Colonic mucosa (tissue), 4 donors: Measurements from ENCODE around the gene DESI1. TPM values are rescaled to one million over a fixed set of nuclear protein-coding genes. Genes with fewer than 3 reads are reported as not detected.

ENCODE experiments used
- DNase-seq: peaks from one replicate; pipeline ENCODE4 v3.0.0-alpha.2; 2020
- H3K27ac ChIP-seq: fragments of 200-600 bp; one replicate; pipeline ENCODE4 v1.8.0; 2021
- H3K27me3 ChIP-seq: fragments of 200-600 bp; one replicate; pipeline ENCODE4 v1.8.0; 2021
- H3K36me3 ChIP-seq: fragments of 200-600 bp; one replicate; pipeline ENCODE4 v1.8.0; 2021
- H3K4me1 ChIP-seq: fragments of 200-600 bp; one replicate; pipeline ENCODE4 v1.8.0; 2021; ENCODE audit warnings: mild to moderate bottlenecking
- H3K4me3 ChIP-seq: fragments of 200-600 bp; one replicate; pipeline ENCODE4 v1.8.0; 2021
- H3K9ac ChIP-seq, 2 donors: one replicate each; pipeline ENCODE4 v1.7.0; 2013; ENCODE audit warnings: control low read depth in 2 of 2, low read depth in 2 of 2, low read length in 2 of 2
- H3K9me3 ChIP-seq: fragments of 200-600 bp; one replicate; pipeline ENCODE4 v1.8.0; 2021
- CTCF ChIP-seq: fragments of 200-600 bp; IDR thresholded peaks from one replicate; pipeline ENCODE4 v1.8.0; 2022; ENCODE audit warnings: antibody characterized with exemption, mild to moderate bottlenecking
- intact Hi-C: fragments of 100-400 bp; cut with DNase I; formaldehyde crosslinking; loops from one replicate; pipeline ENCODE4 v1.14.1; 2022
- total RNA-seq, 2 donors: library from RNA; stranded (reverse); fragmentation: NEBNext Ultra II Directional in 1 of 2; extraction: Animal tissue kit (Norgen Biotek cat#: 25700) in 1 of 2; gene quantifications; one replicate each; pipeline ENCODE4 v1.2.1, GENCODE V29; 2021
- donor health status: healthy.
- donor health status: DM: no; HTN: no; CAD: no.
- donor health status: DM: no; HTN: no; CAD: no.

The DESI1 gene
- total RNA-seq, 2 donors from 2014 or later: 19.2 to 32.1 TPM

- H3K27ac ChIP-seq: no peak overlapping the region
- no peak for DNase-seq
- H3K9me3 ChIP-seq: no peaks in the 10 kb centered on the region
- H3K36me3 ChIP-seq: no peaks in the 10 kb centered on the region
- no peaks in the 10 kb centered on the region for H3K27me3 ChIP-seq
- intact Hi-C loops: no loop called here
- no peaks in the 10 kb centered on the region for H3K4me1 ChIP-seq
- TF ChIP-seq CTCF: no peak
- H3K4me3 ChIP-seq: no peak overlapping the region
- H3K9ac ChIP-seq: no peak overlapping the region
These were observed 52.0 kb downstream of the DESI1 start for GRCh38 chr22:41568811-41569210.

- Histone ChIP-seq H3K36me3 (no peaks in the 10 kb centered on the region), H3K4me1 (no peaks in the 10 kb centered on the region), H3K9ac (no peak overlapping the region), H3K9me3 (no peaks in the 10 kb centered on the region), H3K27ac (no peak overlapping the region), H3K27me3 (no peaks in the 10 kb centered on the region), H3K4me3 (no peak overlapping the region)
- intact Hi-C loops: no loop called here
- no peak for TF ChIP-seq CTCF
- DNase-seq: no peak
These were observed 53.4 kb downstream of the DESI1 start for GRCh38 chr22:41567512-41567768.

- DNase-seq: no peak
- TF ChIP-seq CTCF: no peak
- Histone ChIP-seq H3K9ac (no peak overlapping the region), H3K9me3 (no peaks in the 10 kb centered on the region), H3K27me3 (no peaks in the 10 kb centered on the region), H3K4me1 (no peaks in the 10 kb centered on the region), H3K27ac (no peak overlapping the region), H3K4me3 (no peak overlapping the region), H3K36me3 (no peaks in the 10 kb centered on the region)
- intact Hi-C loops: no loop called here
These were observed 55.3 kb downstream of the DESI1 start for GRCh38 chr22:41565403-41566054.

- no peak for TF ChIP-seq CTCF
- intact Hi-C loops: no loop called here
These were observed 56.3 kb downstream of the DESI1 start for GRCh38 chr22:41564563-41564962.

GRCh38 chr22:41563051-41563711, 57.7 kb downstream of the DESI1 start:
- Histone ChIP-seq H3K27ac (no peak overlapping the region), H3K9ac (no peak overlapping the region), H3K4me1 (no peaks in the 10 kb centered on the region), H3K27me3 (no peaks in the 10 kb centered on the region), H3K36me3 (no peaks in the 10 kb centered on the region), H3K9me3 (no peaks in the 10 kb centered on the region), H3K4me3 (no peak overlapping the region)
- TF ChIP-seq CTCF: no peak
- DNase-seq: no peak
- intact Hi-C loops: no loop called here

More at GRCh38 chr22:41564563-41564962, 56.3 kb downstream of the DESI1 start:
- no peak overlapping the region for H3K4me3 ChIP-seq
- H3K36me3 ChIP-seq: no peaks in the 10 kb centered on the region
- no peak overlapping the region for H3K27ac ChIP-seq
- no peak for DNase-seq
- H3K4me1 ChIP-seq: no peaks in the 10 kb centered on the region
- no peaks in the 10 kb centered on the region for H3K27me3 ChIP-seq
- no peaks in the 10 kb centered on the region for H3K9me3 ChIP-seq
- no peak overlapping the region for H3K9ac ChIP-seq
